Neural progenitor cell (in vitro differentiated cells): Measurements from ENCODE around the gene CFAP44. TPM values are rescaled to one million over a fixed set of nuclear protein-coding genes. Genes with fewer than 3 reads are reported as not detected.

ENCODE experiments used
- DNase-seq: peaks from one replicate; pipeline ENCODE4 v3.0.0-alpha.2; 2016; ENCODE audit warnings: low spot score
- H2AFZ ChIP-seq: fragments of 200-600 bp; sonication (generic); replicated peaks from 2 replicates; pipeline ENCODE4 v1.6.1; 2016; ENCODE audit warnings: antibody characterized with exemption
- H3F3A ChIP-seq: fragments of 200-600 bp; sonication (generic); 2 replicates; pipeline ENCODE4 v1.6.1; 2016; ENCODE audit warnings: antibody characterized with exemption, low read depth
- H3K27ac ChIP-seq: fragments of 200-600 bp; sonication (generic); 2 replicates; pipeline ENCODE4 v1.5.1; 2016; ENCODE audit warnings: mild to moderate bottlenecking
- H3K27me3 ChIP-seq: fragments of 200-600 bp; sonication (generic); 2 replicates; pipeline ENCODE4 v1.6.1; 2016; ENCODE audit warnings: mild to moderate bottlenecking, moderate library complexity
- H3K36me3 ChIP-seq: fragments of 200-600 bp; sonication (generic); 2 replicates; pipeline ENCODE4 v1.5.1; 2016
- H3K4me1 ChIP-seq: fragments of 200-600 bp; sonication (generic); 2 replicates; pipeline ENCODE4 v1.6.1; 2016; ENCODE audit warnings: mixed run types
- H3K4me2 ChIP-seq: fragments of 200-600 bp; sonication (generic); 2 replicates; pipeline ENCODE4 v1.6.1; 2016
- H3K4me3 ChIP-seq: fragments of 200-600 bp; sonication (generic); 2 replicates; pipeline ENCODE4 v1.5.1; 2016
- H3K79me2 ChIP-seq: fragments of 200-600 bp; sonication (generic); 2 replicates; pipeline ENCODE4 v1.6.1; 2016; ENCODE audit warnings: low read depth
- H3K9ac ChIP-seq: fragments of 200-600 bp; sonication (generic); 2 replicates; pipeline ENCODE4 v1.6.1; 2016
- H3K9me3 ChIP-seq: fragments of 200-600 bp; sonication (generic); 2 replicates; pipeline ENCODE4 v1.5.1; 2016; ENCODE audit warnings: low read depth
- H4K20me1 ChIP-seq: fragments of 200-600 bp; sonication (generic); 2 replicates; pipeline ENCODE4 v1.6.1; 2016; ENCODE audit warnings: low read depth
- H3K27ac Mint-ChIP-seq: 3 replicates; pipeline ENCODE4 v1.8.0; 2021; ENCODE audit warnings: mixed read lengths
- H3K27me3 Mint-ChIP-seq: 2 replicates; pipeline ENCODE4 v1.8.0; 2022; ENCODE audit warnings: low read depth, mild to moderate bottlenecking, inconsistent platforms, moderate library complexity, mixed read lengths; ENCODE audit not compliant: insufficient read depth
- H3K36me3 Mint-ChIP-seq: 3 replicates; pipeline ENCODE4 v1.8.0; 2021; ENCODE audit warnings: mixed read lengths
- H3K4me1 Mint-ChIP-seq: 3 replicates; pipeline ENCODE4 v1.8.0; 2021; ENCODE audit warnings: mixed read lengths
- H3K4me3 Mint-ChIP-seq: 3 replicates; pipeline ENCODE4 v1.8.0; 2021; ENCODE audit warnings: mild to moderate bottlenecking, moderate library complexity, mixed read lengths
- H3K9me3 Mint-ChIP-seq: 3 replicates; pipeline ENCODE4 v1.8.0; 2020; ENCODE audit warnings: mixed read lengths
- CTCF ChIP-seq: fragments of 200-600 bp; sonication (generic); IDR thresholded peaks from 2 replicates; pipeline ENCODE4 v1.5.1; 2017; ENCODE audit warnings: antibody characterized with exemption, mild to moderate bottlenecking
- EZH2 ChIP-seq: fragments of 200-600 bp; sonication (generic); IDR thresholded peaks from 2 replicates; pipeline ENCODE4 v1.6.1; 2017; ENCODE audit warnings: antibody characterized with exemption, mild to moderate bottlenecking, moderate library complexity
- EZH2phosphoT487 ChIP-seq: fragments of 200-600 bp; sonication (generic); IDR thresholded peaks from 2 replicates; pipeline ENCODE4 v1.6.1; 2017; ENCODE audit warnings: antibody characterized with exemption
- microRNA-seq: library from miRNA; unstranded; fragments of <30 nt; microRNA quantifications from one replicate; pipeline ENCODE4, GENCODE V29; 2016
- small RNA-seq: library from RNA; depleted of rRNA; stranded (forward); fragments of <200 nt; gene quantifications from one replicate; pipeline ENCODE3, GENCODE V24; 2015
- total RNA-seq: library from RNA; depleted of rRNA; stranded (reverse); fragments of >200 nt; gene quantifications from 2 replicates; pipeline ENCODE4 v1.2.3, GENCODE V29; 2015; ENCODE audit warnings: low replicate concordance

CFAP44 gene
- total RNA-seq, 1 donor from 2014 or later: 8.3 TPM

GRCh38 chr3:113409676-113410075 lies 31.6 kb downstream of the CFAP44 start:
- Histone ChIP-seq H3K4me3 (no peak overlapping the region), H3K9ac (no peak overlapping the region), H3K9me3 (peaks cover 10% of the 10 kb centered on the region), H3K36me3 (no peaks in the 10 kb centered on the region), H3K4me1 (no peaks in the 10 kb centered on the region), H3K4me2 (no peak overlapping the region), H4K20me1 (no peaks in the 10 kb centered on the region), H2AFZ (no peak overlapping the region), H3K79me2 (no peaks in the 10 kb centered on the region), H3F3A (no peaks in the 10 kb centered on the region), H3K27ac (no peak overlapping the region), H3K27me3 (no peaks in the 10 kb centered on the region)
- H3K4me3 Mint-ChIP-seq: no peak overlapping the region
- H3K9me3 Mint-ChIP-seq: peaks cover 41% of the 10 kb centered on the region
- H3K4me1 Mint-ChIP-seq: no peaks in the 10 kb centered on the region
- H3K36me3 Mint-ChIP-seq: peaks cover 29% of the 10 kb centered on the region
- H3K27me3 Mint-ChIP-seq: no peaks in the 10 kb centered on the region
- no peak for DNase-seq
- H3K27ac Mint-ChIP-seq: no peak overlapping the region
- TF ChIP-seq EZH2phosphoT487 (no peak), EZH2 (no peak), CTCF (no peak)

GRCh38 chr3:113405180-113405579 lies 36.1 kb downstream of the CFAP44 start:
- H3K4me3 Mint-ChIP-seq: no peak overlapping the region
- Histone ChIP-seq H3K27me3 (no peaks in the 10 kb centered on the region), H3K4me3 (no peak overlapping the region), H3K9me3 (no peaks in the 10 kb centered on the region), H3K27ac (no peak overlapping the region), H3K36me3 (no peaks in the 10 kb centered on the region), H3K79me2 (no peaks in the 10 kb centered on the region), H3F3A (no peaks in the 10 kb centered on the region), H3K4me1 (no peaks in the 10 kb centered on the region), H2AFZ (no peak overlapping the region), H4K20me1 (no peaks in the 10 kb centered on the region), H3K9ac (no peak overlapping the region), H3K4me2 (no peak overlapping the region)
- no peak for DNase-seq
- H3K27ac Mint-ChIP-seq: no peak overlapping the region
- TF ChIP-seq EZH2phosphoT487: no peak
- no peak for TF ChIP-seq EZH2
- no peak for TF ChIP-seq CTCF
- peaks cover 17% of the 10 kb centered on the region for H3K36me3 Mint-ChIP-seq
- peaks cover 5% of the 10 kb centered on the region for H3K9me3 Mint-ChIP-seq
- H3K27me3 Mint-ChIP-seq: no peaks in the 10 kb centered on the region
- no peaks in the 10 kb centered on the region for H3K4me1 Mint-ChIP-seq

- no peak overlapping the region for H3K9ac ChIP-seq
- no peaks in the 10 kb centered on the region for H3K4me1 ChIP-seq
- Mint-ChIP-seq H3K36me3 (peaks cover 17% of the 10 kb centered on the region), H3K27me3 (no peaks in the 10 kb centered on the region), H3K9me3 (peaks cover 3% of the 10 kb centered on the region), H3K4me3 (no peak overlapping the region), H3K27ac (no peak overlapping the region), H3K4me1 (no peaks in the 10 kb centered on the region)
- no peaks in the 10 kb centered on the region for H3K79me2 ChIP-seq
- no peak overlapping the region for H3K27ac ChIP-seq
- no peak overlapping the region for H3K4me2 ChIP-seq
- H4K20me1 ChIP-seq: no peaks in the 10 kb centered on the region
- no peaks in the 10 kb centered on the region for H3F3A ChIP-seq
- no peak overlapping the region for H2AFZ ChIP-seq
- H3K36me3 ChIP-seq: no peaks in the 10 kb centered on the region
- TF ChIP-seq EZH2: no peak
- TF ChIP-seq EZH2phosphoT487: no peak
- TF ChIP-seq CTCF: no peak
- H3K9me3 ChIP-seq: no peaks in the 10 kb centered on the region
- no peak for DNase-seq
- H3K27me3 ChIP-seq: no peaks in the 10 kb centered on the region
- H3K4me3 ChIP-seq: no peak overlapping the region
Observed at GRCh38 chr3:113404637-113405036, 36.7 kb downstream of the CFAP44 start.

Small RNA genes lying within 50 kb of the gene (microRNA-seq; reads per million reads assigned to microRNA genes)
- gene MIR8076: not detected

Small RNA genes lying within 50 kb of the gene (small RNA-seq; reads per million reads assigned to genes)
- gene MIR8076: not detected

Other genes with a start within 250 kb of the CFAP44 start
- 35.2 and 57.3 TPM in 2 replicates for gene BOC, start 229.9 kb downstream of the CFAP44 start, total RNA-seq
- gene SPICE1, start 73.7 kb upstream of the CFAP44 start, total RNA-seq: 35.2 and 48.6 TPM in 2 replicates
- not detected in 2 replicates for gene SIDT1, start 91.1 kb upstream of the CFAP44 start, total RNA-seq